Upper lobe of right lung (tissue), 1 donor: ENCODE measurements around the gene ADCY4. TPM values are rescaled to one million over a fixed set of nuclear protein-coding genes. Genes with fewer than 3 reads are reported as not detected.
A peak's percentile ranks its signal among the peaks of the same experiment; 100 is the strongest.

Source experiments
- ATAC-seq: fragments of 200-7000 bp; cut with Tn5 transposase; one replicate; pipeline ENCODE4 v1.9.1; 2020; ENCODE audit warnings: mild to moderate bottlenecking, moderate library complexity
- DNase-seq: peaks from one replicate; pipeline ENCODE4 v3.0.0-alpha.2; 2020
- H3K27ac ChIP-seq: fragments of 200-600 bp; one replicate; pipeline ENCODE4 v1.8.0; 2022
- H3K27me3 ChIP-seq: fragments of 200-600 bp; one replicate; pipeline ENCODE4 v1.8.0; 2022; ENCODE audit warnings: mild to moderate bottlenecking
- H3K36me3 ChIP-seq: fragments of 200-600 bp; one replicate; pipeline ENCODE4 v1.8.0; 2022
- H3K4me1 ChIP-seq: fragments of 200-600 bp; one replicate; pipeline ENCODE4 v1.8.0; 2022
- H3K4me3 ChIP-seq: fragments of 200-600 bp; one replicate; pipeline ENCODE4 v1.8.0; 2022; ENCODE audit warnings: mild to moderate bottlenecking
- H3K9me3 ChIP-seq: fragments of 200-600 bp; one replicate; pipeline ENCODE4 v1.8.0; 2022
- intact Hi-C: fragments of 100-400 bp; cut with DNase I; formaldehyde crosslinking; loops from one replicate; pipeline ENCODE4 v1.11.0; 2022
- total RNA-seq: library from RNA; stranded (reverse); fragmentation: NEBNext Ultra II Directional; extraction: Animal tissue kit (Norgen Biotek cat#: 25700); gene quantifications from one replicate; pipeline ENCODE4 v1.2.1, GENCODE V29; 2021
- TF ChIP-seq, protein P1 (sequence below): fragments of 200-600 bp; IDR thresholded peaks from one replicate; pipeline ENCODE4 v1.8.0; 2022; ENCODE audit warnings: antibody characterized with exemption
- donor health status: DM: no; HTN: yes; CAD: no; lungs with severe emphysema.

Gene ADCY4
- total RNA-seq, 1 donor from 2014 or later: 54.5 TPM

DNA sequence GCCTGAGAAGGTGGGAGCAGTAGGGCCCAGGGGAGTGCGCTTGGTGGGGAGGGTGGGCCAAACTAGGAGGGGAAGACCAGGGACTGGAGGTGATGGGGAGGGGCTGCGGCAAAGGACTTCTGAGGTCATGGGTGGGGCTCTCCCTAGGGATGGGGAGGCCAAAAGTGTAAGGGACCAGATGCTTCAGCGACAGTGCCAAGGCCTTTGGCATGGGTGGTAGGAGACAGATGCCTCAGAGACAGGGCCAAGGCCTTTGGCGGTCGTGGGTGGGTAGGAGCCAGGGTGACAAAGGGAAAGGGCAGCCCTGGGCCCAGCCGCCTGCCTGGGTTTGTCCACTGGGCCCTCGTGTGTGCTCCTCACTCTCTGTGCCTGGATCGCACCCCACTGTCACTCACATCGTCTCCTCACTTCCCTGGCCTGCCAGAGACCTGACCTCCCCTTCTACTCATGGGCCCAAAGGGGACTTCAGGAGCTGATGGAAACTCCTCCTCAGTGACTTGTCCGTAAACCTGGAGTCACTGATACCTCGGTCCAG, 50.3 kb downstream of the ADCY4 start:
- Histone ChIP-seq H3K27me3 (no peaks in the 10 kb centered on the region), H3K36me3 (peaks cover 5% of the 10 kb centered on the region), H3K9me3 (no peaks in the 10 kb centered on the region), H3K27ac (no peak overlapping the region), H3K4me1 (peaks cover 3% of the 10 kb centered on the region), H3K4me3 (no peak overlapping the region)
- ATAC-seq (no peak), DNase-seq (no peak)
- intact Hi-C loops: no loop called here
- TF ChIP-seq, protein P1, sequence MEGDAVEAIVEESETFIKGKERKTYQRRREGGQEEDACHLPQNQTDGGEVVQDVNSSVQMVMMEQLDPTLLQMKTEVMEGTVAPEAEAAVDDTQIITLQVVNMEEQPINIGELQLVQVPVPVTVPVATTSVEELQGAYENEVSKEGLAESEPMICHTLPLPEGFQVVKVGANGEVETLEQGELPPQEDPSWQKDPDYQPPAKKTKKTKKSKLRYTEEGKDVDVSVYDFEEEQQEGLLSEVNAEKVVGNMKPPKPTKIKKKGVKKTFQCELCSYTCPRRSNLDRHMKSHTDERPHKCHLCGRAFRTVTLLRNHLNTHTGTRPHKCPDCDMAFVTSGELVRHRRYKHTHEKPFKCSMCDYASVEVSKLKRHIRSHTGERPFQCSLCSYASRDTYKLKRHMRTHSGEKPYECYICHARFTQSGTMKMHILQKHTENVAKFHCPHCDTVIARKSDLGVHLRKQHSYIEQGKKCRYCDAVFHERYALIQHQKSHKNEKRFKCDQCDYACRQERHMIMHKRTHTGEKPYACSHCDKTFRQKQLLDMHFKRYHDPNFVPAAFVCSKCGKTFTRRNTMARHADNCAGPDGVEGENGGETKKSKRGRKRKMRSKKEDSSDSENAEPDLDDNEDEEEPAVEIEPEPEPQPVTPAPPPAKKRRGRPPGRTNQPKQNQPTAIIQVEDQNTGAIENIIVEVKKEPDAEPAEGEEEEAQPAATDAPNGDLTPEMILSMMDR: no peak

DNA sequence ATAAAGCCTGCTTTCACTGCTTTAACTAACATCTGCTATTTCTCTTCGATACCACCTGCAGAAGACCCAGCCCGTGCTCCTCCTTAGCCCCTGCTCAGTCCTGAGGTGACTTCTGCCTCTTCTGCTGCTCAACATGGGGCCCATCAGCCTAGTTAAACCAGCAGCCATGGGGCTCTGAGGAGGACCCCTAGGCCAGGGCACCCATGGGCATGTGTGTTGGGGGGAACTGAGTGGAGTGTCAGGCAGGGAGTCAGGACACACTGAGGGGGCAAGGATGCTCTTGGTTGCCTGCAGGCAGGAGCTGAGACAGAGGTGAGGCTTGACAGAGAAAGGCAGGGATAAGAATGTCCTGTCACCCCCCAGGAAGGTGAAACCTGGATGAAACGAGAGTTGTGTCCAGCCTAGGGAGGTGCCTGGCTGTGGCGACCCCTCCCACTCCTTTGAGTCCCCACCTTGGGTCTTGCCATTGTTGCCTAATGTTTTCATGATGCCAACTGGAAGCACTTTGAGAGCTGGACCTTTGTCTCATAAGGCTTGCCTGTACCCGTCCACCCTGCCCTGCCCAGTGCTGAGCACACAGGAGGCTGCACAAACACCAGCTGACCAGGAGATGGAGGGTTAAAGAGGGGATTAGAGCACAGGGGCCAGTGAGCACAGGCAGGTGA, 50.9 kb downstream of the ADCY4 start:
- intact Hi-C loops: no loop called here

DNA sequence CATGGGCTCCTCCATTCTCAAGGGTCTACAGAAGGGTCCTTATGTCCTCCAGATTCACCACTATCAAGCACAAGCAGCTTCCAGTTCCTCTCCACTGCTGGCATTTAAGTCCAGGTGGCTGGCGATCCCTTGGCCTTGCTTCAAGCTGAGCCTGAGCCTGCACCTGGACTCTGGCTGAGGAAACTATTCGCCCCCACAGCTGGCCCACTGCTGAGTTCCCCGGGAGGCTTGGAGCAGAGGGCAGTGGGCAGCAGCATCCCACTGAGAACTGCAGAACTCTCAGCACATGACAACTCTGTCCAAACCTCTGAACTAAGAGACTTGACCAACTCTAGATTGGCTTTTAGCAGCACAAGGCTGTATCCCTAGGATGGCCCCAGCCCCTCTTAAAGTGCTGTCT, 52.1 kb downstream of the ADCY4 start:
- ATAC-seq (no peak), DNase-seq (no peak)
- Histone ChIP-seq H3K27ac (no peak overlapping the region), H3K9me3 (no peaks in the 10 kb centered on the region), H3K27me3 (no peaks in the 10 kb centered on the region), H3K4me3 (no peak overlapping the region), H3K36me3 (no peaks in the 10 kb centered on the region), H3K4me1 (peaks cover 9% of the 10 kb centered on the region)
- TF ChIP-seq, protein P1: no peak
- intact Hi-C loops: no loop called here

More for the DNA sequence above, 50.9 kb downstream of the ADCY4 start:
- H3K27me3 ChIP-seq: no peaks in the 10 kb centered on the region
- TF ChIP-seq, protein P1: no peak
- H3K4me1 ChIP-seq: peaks cover 9% of the 10 kb centered on the region
- ATAC-seq (no peak), DNase-seq (no peak)
- H3K9me3 ChIP-seq: no peaks in the 10 kb centered on the region
- H3K36me3 ChIP-seq: no peaks in the 10 kb centered on the region
- no peak overlapping the region for H3K27ac ChIP-seq
- H3K4me3 ChIP-seq: no peak overlapping the region

DNA sequence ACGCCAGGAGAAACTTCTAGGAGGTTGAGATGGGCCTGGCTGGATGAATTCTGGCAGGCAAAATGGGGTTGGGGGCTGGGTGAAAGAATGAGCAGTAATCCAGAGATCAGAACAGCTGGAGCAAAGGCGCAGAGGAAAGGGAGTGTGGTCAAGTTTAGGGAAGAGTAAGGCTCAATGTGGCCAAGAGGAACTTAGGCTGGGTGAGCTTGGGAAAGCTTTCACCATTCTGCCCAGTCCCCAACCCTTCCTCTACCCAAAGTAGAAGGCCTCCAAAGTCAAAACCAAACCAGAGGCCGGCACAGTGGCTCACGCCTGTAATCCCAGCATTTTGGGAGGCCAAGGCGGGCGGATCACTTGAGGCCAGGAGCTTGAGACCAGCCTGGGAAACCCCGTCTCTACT, 53.2 kb downstream of the ADCY4 start:
- TF ChIP-seq, protein P1: no peak
- H3K4me1 ChIP-seq: peaks cover 14% of the 10 kb centered on the region
- no peak overlapping the region for H3K4me3 ChIP-seq
- H3K27me3 ChIP-seq: no peaks in the 10 kb centered on the region
- H3K9me3 ChIP-seq: no peaks in the 10 kb centered on the region
- intact Hi-C loops: no loop called here
- DNase-seq (no peak), ATAC-seq (peak; percentile 46)
- H3K27ac ChIP-seq: peak overlapping the region; percentile 30
- no peaks in the 10 kb centered on the region for H3K36me3 ChIP-seq

DNA sequence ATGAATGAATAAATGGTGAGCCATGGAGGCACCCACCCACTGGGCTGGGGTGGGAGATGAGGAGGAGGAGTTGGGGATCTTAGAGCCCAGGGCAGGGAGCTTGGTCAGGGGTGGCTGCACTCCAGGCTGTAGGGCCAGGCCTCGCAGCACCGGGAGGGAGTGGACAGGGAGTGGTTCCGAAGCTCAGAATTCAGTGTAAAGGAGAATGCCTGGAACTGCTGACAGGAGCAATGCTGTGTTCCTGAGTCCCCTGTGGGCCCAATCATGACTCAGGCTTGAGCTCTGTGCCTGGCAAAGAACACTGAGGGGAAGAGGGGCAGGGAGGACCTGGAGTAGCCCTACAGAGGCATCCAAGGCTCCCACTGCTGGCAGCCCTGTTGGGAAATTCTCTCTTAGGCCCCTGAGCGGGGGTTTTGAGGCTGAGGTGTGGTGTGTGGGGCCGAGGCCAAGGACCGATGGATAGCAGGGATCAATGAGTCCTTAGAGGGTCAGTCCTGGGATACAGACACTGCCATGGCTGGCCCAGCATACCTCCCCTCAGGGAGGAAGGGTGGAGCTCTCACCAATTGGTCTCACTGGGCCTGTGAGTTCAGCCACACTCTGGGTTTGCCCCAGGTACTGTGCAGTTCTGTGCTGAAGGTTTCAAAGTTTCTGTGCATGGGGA, 53.9 kb downstream of the ADCY4 start:
- no peak overlapping the region for H3K4me3 ChIP-seq
- intact Hi-C loops: no loop called here
- H3K27ac ChIP-seq: no peak overlapping the region
- no peaks in the 10 kb centered on the region for H3K9me3 ChIP-seq
- TF ChIP-seq, protein P1: no peak
- H3K4me1 ChIP-seq: peaks cover 14% of the 10 kb centered on the region
- no peaks in the 10 kb centered on the region for H3K27me3 ChIP-seq
- H3K36me3 ChIP-seq: no peaks in the 10 kb centered on the region
- no peak for DNase-seq
- no peak for ATAC-seq
